Cardiac fibroblast (primary cell): ENCODE measurements around the gene LIF.

Experiments
- DNase-seq, 2 donors: peaks; one replicate each; pipeline versions ENCODE4 v3.0.0 to v3.0.0-alpha.2; 2010; ENCODE audit warnings: low read depth in 2 of 2
- H3K4me3 ChIP-seq, 2 donors: replicated peaks in 1 of 2; 1 replicate in 1 of 2; 2 replicates in 1 of 2; pipeline ENCODE4 v1.5.1; 2011; ENCODE audit warnings: low read depth in 2 of 2, low read length in 2 of 2, mild to moderate bottlenecking in 2 of 2, moderate library complexity in 1 of 2
- TF ChIP-seq, protein P1 (sequence below): IDR thresholded peaks from one replicate; pipeline ENCODE4 v1.5.1; 2011; ENCODE audit warnings: low read depth, mild to moderate bottlenecking, low read length, inconsistent platforms

LIF gene

DNA sequence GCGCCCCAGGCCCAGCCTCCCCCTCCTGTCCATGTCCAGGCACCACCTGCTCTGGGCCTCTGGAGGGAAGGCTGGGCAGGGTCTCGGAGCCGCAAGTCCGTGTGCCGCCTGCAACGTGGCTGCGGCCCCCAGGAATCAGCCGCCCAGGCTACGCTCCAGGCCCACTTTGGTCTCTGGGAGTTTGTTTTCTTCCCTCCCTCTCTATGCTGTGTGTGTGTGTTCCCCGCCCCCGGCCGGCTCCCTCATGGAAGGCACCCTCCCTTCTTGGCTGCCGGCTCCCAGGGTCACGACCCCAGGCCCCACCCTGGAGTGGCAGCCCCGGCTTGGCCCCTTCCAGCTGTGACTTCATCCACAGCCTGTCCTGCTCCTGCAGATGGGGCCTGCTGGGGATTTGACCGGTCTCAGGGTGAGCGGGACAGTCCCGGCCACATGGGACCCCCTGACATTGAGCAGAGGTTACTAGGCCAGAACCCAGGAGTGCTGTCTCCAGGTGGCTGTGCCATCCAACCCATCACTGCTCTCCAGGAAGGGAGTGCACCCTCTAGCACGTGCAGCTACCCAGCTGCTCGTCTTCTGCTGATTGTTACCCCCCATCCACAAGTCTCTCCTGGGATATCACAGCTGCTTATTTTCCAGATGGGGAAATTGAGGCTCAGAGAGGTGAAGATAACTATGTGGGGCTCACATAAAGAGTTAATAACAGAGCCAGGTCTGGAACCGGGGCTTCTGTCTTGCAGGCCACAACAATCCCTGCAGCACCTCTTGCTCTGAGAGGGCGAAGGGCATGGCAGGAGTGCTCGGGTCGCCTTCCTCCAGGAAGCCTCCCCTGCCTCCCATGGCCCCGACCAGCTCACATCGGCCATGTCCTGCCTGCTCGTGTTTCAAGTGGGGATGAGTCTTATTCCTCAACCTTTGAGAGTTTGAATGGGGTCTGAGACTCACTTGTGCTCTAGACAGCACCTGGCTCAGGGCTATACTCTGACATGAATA lies 2.8 kb upstream of the LIF start:
- TF ChIP-seq, protein P1, sequence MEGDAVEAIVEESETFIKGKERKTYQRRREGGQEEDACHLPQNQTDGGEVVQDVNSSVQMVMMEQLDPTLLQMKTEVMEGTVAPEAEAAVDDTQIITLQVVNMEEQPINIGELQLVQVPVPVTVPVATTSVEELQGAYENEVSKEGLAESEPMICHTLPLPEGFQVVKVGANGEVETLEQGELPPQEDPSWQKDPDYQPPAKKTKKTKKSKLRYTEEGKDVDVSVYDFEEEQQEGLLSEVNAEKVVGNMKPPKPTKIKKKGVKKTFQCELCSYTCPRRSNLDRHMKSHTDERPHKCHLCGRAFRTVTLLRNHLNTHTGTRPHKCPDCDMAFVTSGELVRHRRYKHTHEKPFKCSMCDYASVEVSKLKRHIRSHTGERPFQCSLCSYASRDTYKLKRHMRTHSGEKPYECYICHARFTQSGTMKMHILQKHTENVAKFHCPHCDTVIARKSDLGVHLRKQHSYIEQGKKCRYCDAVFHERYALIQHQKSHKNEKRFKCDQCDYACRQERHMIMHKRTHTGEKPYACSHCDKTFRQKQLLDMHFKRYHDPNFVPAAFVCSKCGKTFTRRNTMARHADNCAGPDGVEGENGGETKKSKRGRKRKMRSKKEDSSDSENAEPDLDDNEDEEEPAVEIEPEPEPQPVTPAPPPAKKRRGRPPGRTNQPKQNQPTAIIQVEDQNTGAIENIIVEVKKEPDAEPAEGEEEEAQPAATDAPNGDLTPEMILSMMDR = no peak
- H3K4me3 ChIP-seq = peak overlapping the region in 1 of 2 donors; percentile 18
- DNase-seq = peak; percentile 49 to 57

DNA sequence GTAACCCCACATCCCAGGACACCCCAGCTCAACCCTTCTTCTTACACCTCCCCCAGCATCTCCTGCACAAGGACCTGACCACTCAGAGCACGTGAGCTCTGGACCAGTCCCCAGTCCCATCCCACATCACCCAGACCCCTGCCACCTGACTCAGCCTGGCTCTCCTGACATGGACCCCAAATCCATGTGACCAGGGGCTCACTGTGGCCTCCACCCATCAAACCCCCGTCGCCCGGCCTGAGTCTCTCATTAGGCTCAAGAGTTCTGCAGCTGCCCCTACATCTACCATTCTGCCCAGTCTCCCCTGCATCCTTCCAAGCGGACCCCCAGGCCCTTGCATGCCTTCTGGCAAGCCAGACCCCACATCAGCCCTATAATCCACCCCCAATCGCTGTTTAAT lies 1.9 kb upstream of the LIF start:
- TF ChIP-seq, protein P1 = no peak
- no peak for DNase-seq
- H3K4me3 ChIP-seq = peak overlapping the region in 1 of 2 donors; percentile 18

DNA sequence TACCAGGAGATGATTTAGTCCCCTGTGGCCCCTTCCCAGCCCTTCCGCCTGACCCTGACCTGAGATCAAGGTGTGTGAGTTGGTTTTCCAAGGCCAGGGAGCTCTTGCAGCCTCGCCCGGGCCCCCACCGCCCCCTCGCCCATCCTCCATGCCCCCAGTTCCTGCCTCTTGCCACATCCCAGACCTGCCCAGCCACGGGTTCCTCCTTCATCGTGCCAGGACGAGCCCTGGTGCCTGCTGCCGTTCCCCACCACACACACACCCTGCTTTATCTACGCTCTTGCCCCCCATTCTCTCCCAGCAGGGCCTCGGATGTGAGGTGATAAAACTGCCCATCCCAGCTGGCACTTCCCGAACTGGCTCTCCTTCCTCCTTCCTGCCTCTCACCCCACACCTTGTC lies 1.4 kb upstream of the LIF start:
- TF ChIP-seq, protein P1 = no peak
- peak overlapping the region in 1 of 2 donors; percentile 18 for H3K4me3 ChIP-seq
- no peak for DNase-seq

DNA sequence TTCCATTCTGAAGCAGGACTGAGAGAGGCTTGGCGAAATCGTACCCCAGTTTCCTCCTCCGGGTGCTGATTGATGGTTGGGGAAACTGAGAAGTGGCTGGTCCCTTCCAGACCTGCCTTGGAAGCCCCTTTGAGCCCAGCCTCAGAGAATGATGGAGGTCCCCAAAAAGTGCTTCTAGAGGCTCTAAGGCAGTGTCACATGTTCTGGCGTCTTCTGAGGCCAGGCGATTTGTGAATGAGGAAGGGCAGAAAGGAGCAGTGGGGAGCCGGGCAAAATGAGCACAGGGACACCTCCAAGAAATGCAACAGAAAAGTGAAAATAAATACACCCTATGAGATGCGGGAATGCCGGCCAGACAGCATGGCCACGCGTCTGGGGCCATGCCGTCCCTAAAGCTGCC lies 1.0 kb upstream of the LIF start:
- peak overlapping the region in 1 of 2 donors; percentile 75 for H3K4me3 ChIP-seq
- TF ChIP-seq, protein P1 = no peak
- DNase-seq = no peak

DNA sequence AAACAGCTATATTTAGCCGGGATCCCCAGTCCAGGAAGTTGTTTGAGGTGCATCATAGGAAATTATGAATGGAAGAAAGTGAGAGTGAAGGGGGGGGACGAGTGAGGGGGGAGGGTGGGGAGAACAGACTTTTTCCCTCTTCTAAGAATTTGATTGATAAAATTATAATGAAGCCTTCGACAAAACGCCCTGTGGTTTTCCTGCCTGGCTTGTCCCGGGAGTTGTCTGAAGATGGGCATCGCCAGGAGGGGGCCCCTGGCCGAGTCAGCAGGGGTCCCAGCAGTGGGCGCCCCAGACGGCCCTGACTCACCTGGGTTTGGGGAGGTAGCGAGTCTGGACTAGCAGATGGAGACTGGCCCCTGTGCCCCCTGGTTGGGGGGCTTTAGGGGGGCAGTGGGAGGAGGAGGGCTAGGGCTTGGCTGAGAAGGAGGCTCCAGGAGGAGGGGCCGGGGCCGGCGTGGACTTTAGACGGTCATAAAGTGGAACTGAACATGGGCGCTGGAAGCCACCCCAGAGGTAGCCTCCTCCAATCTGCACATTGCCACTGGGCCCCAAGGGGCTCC lies 336 bp upstream of the LIF start:
- no peak for DNase-seq
- peak overlapping the region; percentile 40 to 75 for H3K4me3 ChIP-seq

DNA sequence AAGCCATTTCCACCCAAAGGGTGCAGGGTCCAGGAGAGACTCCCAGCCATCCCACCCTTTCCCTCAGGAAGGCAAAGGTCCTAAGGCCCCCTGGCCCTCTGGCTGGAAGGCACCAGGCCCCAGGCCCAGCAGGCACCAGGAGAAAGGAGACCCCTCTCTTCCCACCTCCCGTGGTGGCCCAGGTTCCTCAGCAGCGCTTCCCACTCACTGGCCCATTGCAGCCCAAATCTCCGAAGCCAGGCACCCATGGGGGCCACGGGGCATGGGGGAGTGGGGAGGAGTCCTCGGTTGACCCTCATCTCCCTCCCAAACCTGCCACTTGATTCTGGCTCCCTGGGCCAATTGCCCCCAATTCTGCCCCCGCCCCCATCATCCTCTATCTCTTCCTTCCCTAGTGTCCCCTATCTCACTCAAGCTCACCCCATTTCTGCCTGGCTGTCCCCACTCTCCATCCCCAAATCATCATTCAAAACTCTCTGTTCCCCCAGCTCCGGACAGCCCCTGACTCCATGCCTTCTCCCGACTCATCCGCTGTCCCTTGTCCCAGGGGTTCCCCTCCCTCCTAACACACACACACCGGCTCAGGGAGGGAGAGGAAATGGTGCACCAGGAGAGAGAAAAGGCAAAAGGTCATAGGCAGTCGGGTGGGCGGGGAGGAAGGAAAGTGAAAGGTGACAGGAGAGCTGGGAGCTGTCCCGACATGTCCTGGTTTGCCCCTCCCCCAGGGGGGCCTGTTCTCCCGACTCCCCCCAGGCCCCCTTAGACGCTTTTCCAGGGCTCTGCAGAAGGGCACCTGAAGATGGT lies 1.2 kb downstream of the LIF start:
- TF ChIP-seq, protein P1 = no peak
- peak overlapping the region; percentile 53 to 75 for H3K4me3 ChIP-seq
- DNase-seq = no peak

More for the DNA sequence above, 336 bp upstream of the LIF start:
- TF ChIP-seq, protein P1 = no peak
